Parietal lobe (tissue), 2 donors: Measurements from ENCODE around the gene LTC4S. TPM values are rescaled to one million over a fixed set of nuclear protein-coding genes. Genes with fewer than 3 reads are reported as not detected.

Source experiments
- small RNA-seq: library from RNA; depleted of rRNA; stranded (forward); fragments of <200 nt; gene quantifications from one replicate; pipeline ENCODE3, GENCODE V24; 2014; ENCODE audit warnings: low replicate concordance
- total RNA-seq: library from RNA; depleted of rRNA; stranded (reverse); fragments of >200 nt; gene quantifications from one replicate; pipeline ENCODE4 v1.2.3, GENCODE V29; 2014

LTC4S gene, protein sequence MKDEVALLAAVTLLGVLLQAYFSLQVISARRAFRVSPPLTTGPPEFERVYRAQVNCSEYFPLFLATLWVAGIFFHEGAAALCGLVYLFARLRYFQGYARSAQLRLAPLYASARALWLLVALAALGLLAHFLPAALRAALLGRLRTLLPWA
- total RNA-seq, result 6.9 TPM

DNA sequence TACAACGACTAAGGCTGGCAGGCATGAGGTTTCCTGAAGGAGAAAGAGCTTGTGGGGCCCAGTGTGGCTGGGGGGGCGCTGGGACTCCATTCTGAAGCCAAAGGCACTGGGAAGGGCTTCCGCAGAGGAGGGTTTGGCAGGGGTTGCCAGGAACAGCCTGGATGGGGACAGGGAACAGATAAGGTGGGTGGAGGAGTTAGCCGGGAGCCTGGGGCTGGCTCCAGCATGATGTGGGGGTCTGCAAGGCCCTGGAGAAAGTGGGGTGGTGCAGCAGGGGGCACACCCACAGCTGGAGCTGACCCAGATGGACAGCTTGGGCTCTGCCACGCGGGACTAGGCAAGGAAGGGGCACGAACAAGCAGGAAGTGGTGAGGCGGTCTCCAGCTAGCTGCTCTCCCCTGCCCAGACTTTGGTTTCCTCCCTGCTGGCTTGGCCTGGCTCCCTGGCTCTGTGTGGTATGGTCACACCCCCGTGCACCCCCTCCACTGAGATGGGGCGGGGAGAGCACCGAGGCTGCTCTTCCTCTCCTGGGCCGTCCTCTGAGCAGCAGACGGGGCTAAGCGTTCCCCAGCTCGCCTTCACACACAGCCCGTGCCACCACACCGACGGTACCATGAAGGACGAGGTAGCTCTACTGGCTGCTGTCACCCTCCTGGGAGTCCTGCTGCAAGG is at the start of gene LTC4S:
LTC4S (plus strand) TSS at position 519 of the 672 bp plus-strand sequence; CDS start at position 614, 95 bp downstream.

GRCh38 chr5:179806250-179807048 is 12.7 kb downstream of the LTC4S start, which contains the start of gene MGAT4B:
TSS of gene MGAT4B (minus strand) at chr5:179806866. CDS start at chr5:179806583, 283 bp downstream.

DNA sequence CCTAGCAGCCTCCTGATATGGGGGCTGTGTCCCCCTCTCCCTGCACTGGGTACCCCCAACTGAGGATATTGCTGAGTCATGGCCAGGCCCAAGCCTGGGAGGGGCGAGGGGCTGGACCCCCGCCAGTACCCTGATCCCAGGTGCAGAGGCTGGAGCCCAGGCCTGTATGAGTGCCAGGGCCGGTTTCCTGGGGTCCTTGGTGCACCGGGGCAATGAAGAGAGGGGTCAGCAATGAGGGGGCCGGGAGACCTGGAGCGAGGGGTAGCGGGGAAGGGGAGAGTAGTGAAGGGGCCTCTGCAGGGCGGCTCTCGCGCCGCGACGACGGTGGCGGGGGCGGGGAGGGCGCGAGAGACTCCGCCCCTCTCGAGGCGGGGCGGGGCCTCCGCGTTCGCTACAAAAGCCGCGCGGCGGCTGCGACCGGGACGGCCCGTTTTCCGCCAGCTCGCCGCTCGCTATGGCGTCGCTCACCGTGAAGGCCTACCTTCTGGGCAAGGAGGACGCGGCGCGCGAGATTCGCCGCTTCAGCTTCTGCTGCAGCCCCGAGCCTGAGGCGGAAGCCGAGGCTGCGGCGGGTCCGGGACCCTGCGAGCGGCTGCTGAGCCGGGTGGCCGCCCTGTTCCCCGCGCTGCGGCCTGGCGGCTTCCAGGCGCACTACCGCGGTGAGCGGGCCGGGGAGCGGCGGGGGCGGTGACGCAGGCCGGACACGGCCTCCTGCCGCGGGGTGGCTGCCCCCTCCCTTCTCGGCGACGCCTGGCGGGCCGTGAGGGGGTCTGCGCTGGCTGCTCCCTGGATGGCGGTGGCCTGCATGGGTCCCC is 26.9 kb downstream of the LTC4S start, which contains the start of gene SQSTM1:
SQSTM1 (plus strand) TSS at position 423 of the 815 bp plus-strand sequence; CDS start at position 455, 32 bp downstream.

Small RNA genes lying within 50 kb of the gene (small RNA-seq; reads per million reads assigned to genes)
- gene MIR1229, result not detected

Other genes with a start within 250 kb of the LTC4S start
- 41.3 TPM for gene RUFY1, start 243.4 kb upstream of the LTC4S start, total RNA-seq
- 1,281 TPM for gene HNRNPH1, start 170.3 kb upstream of the LTC4S start, total RNA-seq
- not detected for gene CBY3, start 113.0 kb upstream of the LTC4S start, total RNA-seq
- gene CANX, start 95.0 kb upstream of the LTC4S start, total RNA-seq, result 268 TPM
- gene MAML1, start 61.2 kb upstream of the LTC4S start, total RNA-seq, result 34.4 TPM
- gene MGAT4B, start 12.9 kb downstream of the LTC4S start, total RNA-seq, result 81.1 TPM
- 58.8 TPM for gene SQSTM1, start 26.9 kb downstream of the LTC4S start, total RNA-seq
- 67.6 TPM for gene MRNIP, start 64.8 kb downstream of the LTC4S start, total RNA-seq
- 75.1 TPM for gene TBC1D9B, start 113.9 kb downstream of the LTC4S start, total RNA-seq